Measurements from ENCODE around the gene NRP2.

NRP2 gene

GRCh38 chr2:205688417-205689200 lies 6.3 kb downstream of the NRP2 start:
- DNase-seq = no peak

GRCh38 chr2:205689820-205690219 lies 7.5 kb downstream of the NRP2 start:
- no peak for DNase-seq

GRCh38 chr2:205692104-205692503 lies 9.8 kb downstream of the NRP2 start:
- no peak for DNase-seq

GRCh38 chr2:205694256-205694655 lies 12.0 kb downstream of the NRP2 start:
- DNase-seq = no peak

- DNase-seq = no peak
Observed at GRCh38 chr2:205695460-205695991, 13.2 kb downstream of the NRP2 start.

- no peak for DNase-seq
Observed at GRCh38 chr2:205696331-205696926, 14.1 kb downstream of the NRP2 start.

- no peak for DNase-seq
Observed at GRCh38 chr2:205696927-205697441, 14.7 kb downstream of the NRP2 start.

GRCh38 chr2:205698286-205699268 lies 16.3 kb downstream of the NRP2 start:
- DNase-seq = no peak

GRCh38 chr2:205699515-205700289 lies 17.4 kb downstream of the NRP2 start:
- DNase-seq = no peak

- DNase-seq = peak; percentile 58
Observed at GRCh38 chr2:205700331-205701132, 18.2 kb downstream of the NRP2 start.

- peak; percentile 22 for DNase-seq
Observed at GRCh38 chr2:205701509-205701908, 19.2 kb downstream of the NRP2 start.

GRCh38 chr2:205702576-205702975 lies 20.3 kb downstream of the NRP2 start:
- DNase-seq = no peak

- DNase-seq = no peak
Observed at GRCh38 chr2:205703471-205704126, 21.3 kb downstream of the NRP2 start.

GRCh38 chr2:205704127-205704741 lies 21.9 kb downstream of the NRP2 start:
- DNase-seq = no peak

- no peak for DNase-seq
Observed at GRCh38 chr2:205705511-205706349, 23.4 kb downstream of the NRP2 start.

- DNase-seq = peak; percentile 50
Observed at GRCh38 chr2:205706769-205707381, 24.6 kb downstream of the NRP2 start.

- DNase-seq = no peak
Observed at GRCh38 chr2:205708231-205708631, 25.9 kb downstream of the NRP2 start.

GRCh38 chr2:205709319-205709718 lies 27.0 kb downstream of the NRP2 start:
- no peak for DNase-seq

GRCh38 chr2:205712508-205712907 lies 30.2 kb downstream of the NRP2 start:
- no peak for DNase-seq

Measured in NCI-H226 (cell line).